Activated naive CD4-positive, alpha-beta T cell treated with anti-CD3 and anti-CD28 coated beads for 36 hours (primary cell): ENCODE data around the gene ZIC4. TPM values are rescaled to one million over a fixed set of nuclear protein-coding genes. Genes with fewer than 3 reads are reported as not detected.

Source experiments
- CTCF ChIA-PET: fragments of 350-600 bp; sonication (Branson Sonifier 250); formaldehyde crosslinking; loops from one replicate; lab custom pipeline; 2021; ENCODE audit warnings: antibody characterized with exemption; lab: Charles Lee
- DNase-seq: peaks from one replicate; pipeline ENCODE4 v3.0.0-alpha.2; 2020
- H3K27ac Mint-ChIP-seq: one replicate; pipeline ENCODE4 v1.8.0; 2021; ENCODE audit warnings: mild to moderate bottlenecking, mixed read lengths
- H3K27me3 Mint-ChIP-seq: one replicate; pipeline ENCODE4 v1.8.0; 2021; ENCODE audit warnings: low read depth, mixed read lengths
- H3K36me3 Mint-ChIP-seq: one replicate; pipeline ENCODE4 v1.8.0; 2021; ENCODE audit warnings: low read depth, mixed read lengths
- H3K4me1 Mint-ChIP-seq: one replicate; pipeline ENCODE4 v1.8.0; 2021; ENCODE audit warnings: low read depth, mixed read lengths
- H3K4me3 Mint-ChIP-seq: one replicate; pipeline ENCODE4 v1.8.0; 2021; ENCODE audit warnings: mild to moderate bottlenecking, moderate library complexity, mixed read lengths
- H3K9me3 Mint-ChIP-seq: one replicate; pipeline ENCODE4 v1.8.0; 2021; ENCODE audit warnings: mixed read lengths
- intact Hi-C: fragments of 100-400 bp; cut with micrococcal nuclease; formaldehyde crosslinking; loops from one replicate; pipeline ENCODE4 v1.15.1; 2023
- total RNA-seq, 2 experiments: library from RNA; stranded (reverse); gene quantifications; one replicate each; pipeline ENCODE4 v1.2.3, GENCODE V29; 2021

The ZIC4 gene
- total RNA-seq, 2 experiments from 2014 or later = not detected

DNA sequence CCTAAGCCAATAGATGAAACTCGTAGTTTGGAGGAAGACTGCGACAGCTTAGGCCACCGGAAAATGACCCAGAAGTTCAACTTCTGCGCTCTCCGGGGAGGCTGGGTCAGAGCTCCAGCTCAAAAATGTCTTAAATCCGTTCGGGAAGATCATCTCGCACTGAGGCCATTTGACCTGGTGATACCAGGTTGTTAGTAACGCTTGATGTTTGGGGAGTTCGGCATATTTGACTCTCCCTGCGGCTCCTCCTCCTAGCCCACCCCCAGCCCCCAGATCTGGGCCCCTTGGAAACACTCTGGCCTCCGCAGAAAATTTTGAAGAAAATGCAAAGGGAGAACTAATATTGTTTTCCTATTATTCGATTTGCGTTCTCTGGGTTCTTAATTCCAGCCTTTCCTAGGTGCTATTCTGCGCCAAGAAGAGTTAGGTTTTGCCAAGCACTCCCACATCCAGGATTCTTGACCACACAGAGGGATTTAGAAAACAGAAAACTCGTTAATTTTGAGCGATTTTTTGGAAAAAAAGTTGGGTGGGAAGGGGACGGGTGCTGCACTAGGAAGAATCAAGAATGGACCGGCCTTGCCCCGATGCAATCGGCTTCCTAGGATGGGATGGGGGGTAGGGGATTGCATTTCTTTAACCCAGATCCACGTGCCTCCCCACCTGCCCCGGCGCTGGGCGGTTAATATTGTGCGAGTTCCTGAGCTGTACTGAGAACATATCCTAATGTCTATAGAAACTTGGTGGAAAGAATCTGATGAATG lies 50.0 kb downstream of the ZIC4 start:
- Mint-ChIP-seq H3K27me3 (peaks cover 69% of the 10 kb centered on the region), H3K27ac (no peak overlapping the region), H3K4me3 (no peak overlapping the region), H3K9me3 (no peaks in the 10 kb centered on the region), H3K36me3 (peaks cover 5% of the 10 kb centered on the region), H3K4me1 (peaks cover 5% of the 10 kb centered on the region)
- CTCF ChIA-PET = no interaction called here
- no peak for DNase-seq
- intact Hi-C loops = loop anchor here (5.0 kb wide), 1 partner anchor 56 kb away; no protein-coding TSS in a partner anchor

- CTCF ChIA-PET = no interaction called here
- Mint-ChIP-seq H3K4me1 (peaks cover under 1% of the 10 kb centered on the region), H3K27ac (no peak overlapping the region), H3K4me3 (no peak overlapping the region), H3K36me3 (peaks cover 5% of the 10 kb centered on the region), H3K27me3 (peaks cover 63% of the 10 kb centered on the region), H3K9me3 (no peaks in the 10 kb centered on the region)
- intact Hi-C loops = loop anchor here (5.0 kb wide), 1 partner anchor 57 kb away; no protein-coding TSS in a partner anchor
- DNase-seq = no peak
Measured at GRCh38 chr3:147355753-147356090, 50.6 kb downstream of the ZIC4 start.

- no peak for DNase-seq
- intact Hi-C loops = loop anchor here (5.0 kb wide), 1 partner anchor 57 kb away; no protein-coding TSS in a partner anchor
- H3K27ac Mint-ChIP-seq = no peak overlapping the region
- H3K9me3 Mint-ChIP-seq = no peaks in the 10 kb centered on the region
- H3K4me3 Mint-ChIP-seq = no peak overlapping the region
- H3K4me1 Mint-ChIP-seq = no peaks in the 10 kb centered on the region
- H3K36me3 Mint-ChIP-seq = peaks cover 5% of the 10 kb centered on the region
- H3K27me3 Mint-ChIP-seq = peaks cover 63% of the 10 kb centered on the region
- CTCF ChIA-PET = interaction anchor here (0.6 kb wide), 1 partner anchor 740 kb away, joined by 3 read pairs; no protein-coding TSS in a partner anchor
Measured at GRCh38 chr3:147355084-147355752, 51.1 kb downstream of the ZIC4 start.

- Mint-ChIP-seq H3K4me3 (no peak overlapping the region), H3K27me3 (peaks cover 57% of the 10 kb centered on the region), H3K9me3 (no peaks in the 10 kb centered on the region), H3K4me1 (no peaks in the 10 kb centered on the region), H3K36me3 (peaks cover 5% of the 10 kb centered on the region), H3K27ac (no peak overlapping the region)
- intact Hi-C loops = loop anchor here (5.0 kb wide), 1 partner anchor 58 kb away; no protein-coding TSS in a partner anchor
- CTCF ChIA-PET = interaction anchor here (0.5 to 0.6 kb wide), 2 partner anchors 24 to 483 kb away, joined by 3 to 6 read pairs; no protein-coding TSS in a partner anchor
- DNase-seq = no peak
Measured at GRCh38 chr3:147354623-147355022, 51.7 kb downstream of the ZIC4 start.

- peaks cover 34% of the 10 kb centered on the region for H3K27me3 Mint-ChIP-seq
- H3K36me3 Mint-ChIP-seq = peaks cover 5% of the 10 kb centered on the region
Measured at GRCh38 chr3:147351301-147351700, 55.0 kb downstream of the ZIC4 start.

GRCh38 chr3:147348976-147349375 lies 57.4 kb downstream of the ZIC4 start:
- Mint-ChIP-seq H3K27ac (no peak overlapping the region), H3K36me3 (peaks cover under 1% of the 10 kb centered on the region), H3K4me1 (no peaks in the 10 kb centered on the region), H3K9me3 (peaks cover 4% of the 10 kb centered on the region), H3K27me3 (peaks cover 13% of the 10 kb centered on the region), H3K4me3 (no peak overlapping the region)
- CTCF ChIA-PET = no interaction called here
- intact Hi-C loops = no loop called here
- no peak for DNase-seq

More at GRCh38 chr3:147351301-147351700, 55.0 kb downstream of the ZIC4 start:
- intact Hi-C loops = no loop called here
- Mint-ChIP-seq H3K27ac (no peak overlapping the region), H3K4me3 (no peak overlapping the region), H3K9me3 (peaks cover 3% of the 10 kb centered on the region), H3K4me1 (no peaks in the 10 kb centered on the region)
- no peak for DNase-seq
- CTCF ChIA-PET = no interaction called here

GRCh38 chr3:147343926-147344325 lies 62.4 kb downstream of the ZIC4 start:
- CTCF ChIA-PET = no interaction called here
- no peak for DNase-seq
- intact Hi-C loops = no loop called here
- Mint-ChIP-seq H3K27me3 (peaks cover 8% of the 10 kb centered on the region), H3K27ac (no peak overlapping the region), H3K36me3 (no peaks in the 10 kb centered on the region), H3K4me1 (no peaks in the 10 kb centered on the region), H3K4me3 (no peak overlapping the region), H3K9me3 (peaks cover 5% of the 10 kb centered on the region)

- intact Hi-C loops = no loop called here
- Mint-ChIP-seq H3K4me3 (no peak overlapping the region), H3K4me1 (no peaks in the 10 kb centered on the region), H3K9me3 (peaks cover 5% of the 10 kb centered on the region), H3K27me3 (peaks cover 10% of the 10 kb centered on the region), H3K27ac (no peak overlapping the region), H3K36me3 (no peaks in the 10 kb centered on the region)
- CTCF ChIA-PET = no interaction called here
- DNase-seq = no peak
Measured at GRCh38 chr3:147341727-147342126, 64.6 kb downstream of the ZIC4 start.

GRCh38 chr3:147336543-147337278 lies 69.6 kb downstream of the ZIC4 start:
- Mint-ChIP-seq H3K36me3 (no peaks in the 10 kb centered on the region), H3K27ac (no peak overlapping the region), H3K4me3 (no peak overlapping the region), H3K27me3 (peaks cover 5% of the 10 kb centered on the region), H3K4me1 (no peaks in the 10 kb centered on the region), H3K9me3 (peaks cover 1% of the 10 kb centered on the region)
- intact Hi-C loops = no loop called here
- CTCF ChIA-PET = no interaction called here
- no peak for DNase-seq

Other genes with a start within 250 kb of the ZIC4 start
- gene ZIC1, start 2.8 kb upstream of the ZIC4 start, total RNA-seq = not detected